ENCODE measurements around the gene COPG2.
"Not testable (repeated sequence)": the region's sequence is repeated elsewhere in the genome, so short reads cannot be mapped to it uniquely, and the experiment has no call there.

Gene COPG2

GRCh38 chr7:130566168-130566897 is 102.2 kb downstream of the COPG2 start:
- no peak for DNase-seq (ENCODE audit: low read depth in 2 of 3, low spot score in 2 of 3)

GRCh38 chr7:130560972-130561371 is 107.6 kb downstream of the COPG2 start:
- no peak for DNase-seq (ENCODE audit: low read depth in 2 of 3, low spot score in 2 of 3)

GRCh38 chr7:130559184-130559583 is 109.4 kb downstream of the COPG2 start:
- DNase-seq (ENCODE audit: low read depth in 2 of 3, low spot score in 2 of 3) = no peak

GRCh38 chr7:130554481-130554880 is 114.1 kb downstream of the COPG2 start:
- no peak for DNase-seq (ENCODE audit: low read depth in 2 of 3, low spot score in 2 of 3)

- no peak for DNase-seq (ENCODE audit: low read depth in 2 of 3, low spot score in 2 of 3)
These were observed 115.0 kb downstream of the COPG2 start for GRCh38 chr7:130553398-130554029.

GRCh38 chr7:130544356-130544755 is 124.2 kb downstream of the COPG2 start:
- no peak for DNase-seq (ENCODE audit: low read depth in 2 of 3, low spot score in 2 of 3)

- DNase-seq (ENCODE audit: low read depth in 2 of 3, low spot score in 2 of 3) = no peak
These were observed 125.0 kb downstream of the COPG2 start for GRCh38 chr7:130543487-130544010.

- DNase-seq (ENCODE audit: low read depth in 2 of 3, low spot score in 2 of 3) = not testable (repeated sequence)
These were observed 126.3 kb downstream of the COPG2 start for GRCh38 chr7:130542297-130542696.

- DNase-seq (ENCODE audit: low read depth in 2 of 3, low spot score in 2 of 3) = not testable (repeated sequence)
These were observed 127.3 kb downstream of the COPG2 start for GRCh38 chr7:130541287-130541686.

GRCh38 chr7:130537894-130538293 is 130.7 kb downstream of the COPG2 start:
- not testable (repeated sequence) for DNase-seq (ENCODE audit: low read depth in 2 of 3, low spot score in 2 of 3)

- no peak for DNase-seq (ENCODE audit: low read depth in 2 of 3, low spot score in 2 of 3)
These were observed 139.1 kb downstream of the COPG2 start for GRCh38 chr7:130529417-130529816.

- DNase-seq (ENCODE audit: low read depth in 2 of 3, low spot score in 2 of 3) = not testable (repeated sequence)
These were observed 140.7 kb downstream of the COPG2 start for GRCh38 chr7:130527752-130528355.

GRCh38 chr7:130524628-130525027 is 143.9 kb downstream of the COPG2 start:
- no peak for DNase-seq (ENCODE audit: low read depth in 2 of 3, low spot score in 2 of 3)

GRCh38 chr7:130523519-130524125 is 144.9 kb downstream of the COPG2 start:
- DNase-seq (ENCODE audit: low read depth in 2 of 3, low spot score in 2 of 3) = not testable (repeated sequence)

GRCh38 chr7:130521258-130521951 is 147.1 kb downstream of the COPG2 start:
- no peak for DNase-seq (ENCODE audit: low read depth in 2 of 3, low spot score in 2 of 3)

GRCh38 chr7:130515315-130516040 is 153.1 kb downstream of the COPG2 start:
- no peak for DNase-seq (ENCODE audit: low read depth in 2 of 3, low spot score in 2 of 3)

- DNase-seq (ENCODE audit: low read depth in 2 of 3, low spot score in 2 of 3) = no peak
These were observed 155.1 kb downstream of the COPG2 start for GRCh38 chr7:130513447-130513846.

- not testable (repeated sequence) for DNase-seq (ENCODE audit: low read depth in 2 of 3, low spot score in 2 of 3)
These were observed 156.5 kb downstream of the COPG2 start for GRCh38 chr7:130512038-130512437.

- no peak for DNase-seq (ENCODE audit: low read depth in 2 of 3, low spot score in 2 of 3)
These were observed 162.2 kb downstream of the COPG2 start for GRCh38 chr7:130506358-130506757.

GRCh38 chr7:130505753-130506152 is 162.8 kb downstream of the COPG2 start:
- no peak for DNase-seq (ENCODE audit: low read depth in 2 of 3, low spot score in 2 of 3)
